ENCODE data around the gene POLR2C. TPM values are rescaled to one million over a fixed set of nuclear protein-coding genes. Genes with fewer than 3 reads are reported as not detected.

POLR2C gene
- total RNA-seq, 1 experiment from 2014 or later = 85.6 TPM

GRCh38 chr16:57481421-57481820, 18.9 kb downstream of the POLR2C start:
- no peak overlapping the region for H3K56ac ChIP-seq (ENCODE audit: insufficient read length, low read depth, low read length)
- no peak overlapping the region for H3K9ac ChIP-seq (ENCODE audit: extremely low read depth, insufficient read length, low read length)
- no peak overlapping the region for H3K4me2 ChIP-seq (ENCODE audit: insufficient read depth, insufficient read length, low read length)
- H4K5ac ChIP-seq (ENCODE audit: insufficient read length, low read depth, low read length) = no peak overlapping the region
- no peak overlapping the region; the same call in 1 of the 2 replicates for H3K14ac ChIP-seq (ENCODE audit: insufficient read depth, low read length)
- Mint-ChIP-seq H3K9me3 (no peaks in the 10 kb centered on the region), H3K27me3 (ENCODE audit: low read depth) (peaks cover 33% of the 10 kb centered on the region), H3K36me3 (ENCODE audit: insufficient read depth in 1 of 3, low read depth in 3 of 3) (peaks cover 0 to 3% (median 2%) of the 10 kb centered on the region in 3 experiments; a peak in 2 of 7 replicates), H3K4me1 (peaks cover 27 to 54% of the 10 kb centered on the region in 2 experiments), H3K4me3 (no peak overlapping the region), H3K27ac (no peak overlapping the region)
- no peak for TF ChIP-seq CTCF (conservative IDR thresholded peaks at IDR 0.05)
- no peak overlapping the region for H3K27ac ChIP-seq (ENCODE audit: insufficient read length, low read depth, low read length)
- no peak overlapping the region for H4K8ac ChIP-seq (replicated peaks; ENCODE audit: insufficient read length, low read depth, low read length)
- DNase-seq = no peak
- no CpG with 5 or more reads among the region's 4 CpGs for WGBS (ENCODE audit: extremely low coverage, insufficient read length, low lambda C conversion rate)
- H3K4ac ChIP-seq (ENCODE audit: low read depth, low read length) = no peak overlapping the region
- H4K20me1 ChIP-seq (ENCODE audit: control insufficient read depth, insufficient read depth, insufficient read length) = no peaks in the 10 kb centered on the region
- no peak overlapping the region for H3K18ac ChIP-seq (ENCODE audit: insufficient read length, low read depth, low read length)
- H2BK15ac ChIP-seq (ENCODE audit: low read depth, low read length) = no peak overlapping the region
- H2BK20ac ChIP-seq (ENCODE audit: low read depth, low read length, poor library complexity, severe bottlenecking) = no peak overlapping the region
- no peak overlapping the region for H2AK5ac ChIP-seq (ENCODE audit: insufficient read length, low read length)
- H3T11ph ChIP-seq (ENCODE audit: low read length) = no peak overlapping the region
- H2BK12ac ChIP-seq (ENCODE audit: insufficient read length, low read depth, low read length) = no peak overlapping the region
- no peak overlapping the region for H2BK120ac ChIP-seq (ENCODE audit: low read depth, low read length, poor library complexity, severe bottlenecking)
- peaks cover 5% of the 10 kb centered on the region for H3K79me1 ChIP-seq (ENCODE audit: insufficient read depth, low read depth, low read length, poor library complexity, severe bottlenecking)
- peaks cover 18% of the 10 kb centered on the region for H3K23me2 ChIP-seq (ENCODE audit: insufficient read length, low read depth, low read length, poor library complexity, severe bottlenecking)
- H3K27me3 ChIP-seq (ENCODE audit: insufficient read depth, low read length) = no peaks in the 10 kb centered on the region
- no peak overlapping the region for H3K23ac ChIP-seq (ENCODE audit: insufficient read length, low read depth, low read length)
- no peak overlapping the region for H2BK5ac ChIP-seq (ENCODE audit: insufficient read length, low read length)
- no peak overlapping the region for H2AFZ ChIP-seq (ENCODE audit: low read length)
- H3K79me2 ChIP-seq (ENCODE audit: insufficient read depth, low read length) = no peaks in the 10 kb centered on the region
- H3K4me1 ChIP-seq (ENCODE audit: insufficient read depth, low read length) = peaks cover 3% of the 10 kb centered on the region; the same call in 1 of the 2 replicates
- H4K91ac ChIP-seq (ENCODE audit: insufficient read length, low read depth, low read length) = no peak overlapping the region
- H3K9me3 ChIP-seq (ENCODE audit: control insufficient read depth, low read depth, low read length) = no peaks in the 10 kb centered on the region

Data from H9 (cell line).